BE2C (cell line): ENCODE results near the gene GHRH.

Experiments used
- DNase-seq: peaks from one replicate; pipeline ENCODE4 v3.0.0-alpha.2; 2020
- H3K27me3 ChIP-seq: fragments of 250-450 bp; sonication (Bioruptor Pico); 2 replicates; pipeline ENCODE4 v1.5.1; 2020; ENCODE audit warnings: mild to moderate bottlenecking
- H3K36me3 ChIP-seq: fragments of 250-450 bp; sonication (Bioruptor Pico); 2 replicates; pipeline ENCODE4 v1.5.1; 2020; ENCODE audit warnings: mild to moderate bottlenecking
- H3K4me1 ChIP-seq: fragments of 250-450 bp; sonication (Bioruptor Pico); 2 replicates; pipeline ENCODE4 v1.5.1; 2020
- H3K4me3 ChIP-seq: 2 replicates; pipeline ENCODE4 v1.5.1; 2011; ENCODE audit warnings: low read depth, low read length
- H3K9me3 ChIP-seq: fragments of 250-450 bp; sonication (Bioruptor Pico); 2 replicates; pipeline ENCODE4 v1.5.1; 2020
- TF ChIP-seq, protein P1 (sequence below): IDR thresholded peaks from 2 replicates; pipeline ENCODE4 v1.5.1; 2012; ENCODE audit warnings: mild to moderate bottlenecking, low read depth, low read length

GHRH gene

DNA sequence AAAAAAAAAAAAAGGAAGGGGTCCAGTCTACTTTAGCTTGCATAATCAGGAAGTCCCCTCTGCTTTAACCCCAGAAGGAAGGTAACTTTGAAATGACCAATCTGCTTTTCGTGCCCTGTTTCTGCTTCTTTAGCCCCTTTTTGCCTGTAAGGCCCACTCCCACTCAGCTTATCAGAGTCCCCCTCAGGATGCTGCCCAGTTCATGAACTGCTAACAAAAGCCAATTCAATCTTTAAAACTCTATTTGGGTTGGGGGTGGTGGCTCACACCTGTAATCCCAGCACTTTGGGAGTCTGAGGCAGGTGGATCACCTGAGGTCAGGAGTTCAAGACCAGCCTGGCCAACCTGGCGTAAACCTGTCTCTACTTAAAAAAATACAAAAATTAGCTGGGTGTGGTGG is 12.3 kb downstream of the GHRH start:
- H3K36me3 ChIP-seq, result no peaks in the 10 kb centered on the region
- H3K27me3 ChIP-seq, result no peaks in the 10 kb centered on the region
- TF ChIP-seq, protein P1, sequence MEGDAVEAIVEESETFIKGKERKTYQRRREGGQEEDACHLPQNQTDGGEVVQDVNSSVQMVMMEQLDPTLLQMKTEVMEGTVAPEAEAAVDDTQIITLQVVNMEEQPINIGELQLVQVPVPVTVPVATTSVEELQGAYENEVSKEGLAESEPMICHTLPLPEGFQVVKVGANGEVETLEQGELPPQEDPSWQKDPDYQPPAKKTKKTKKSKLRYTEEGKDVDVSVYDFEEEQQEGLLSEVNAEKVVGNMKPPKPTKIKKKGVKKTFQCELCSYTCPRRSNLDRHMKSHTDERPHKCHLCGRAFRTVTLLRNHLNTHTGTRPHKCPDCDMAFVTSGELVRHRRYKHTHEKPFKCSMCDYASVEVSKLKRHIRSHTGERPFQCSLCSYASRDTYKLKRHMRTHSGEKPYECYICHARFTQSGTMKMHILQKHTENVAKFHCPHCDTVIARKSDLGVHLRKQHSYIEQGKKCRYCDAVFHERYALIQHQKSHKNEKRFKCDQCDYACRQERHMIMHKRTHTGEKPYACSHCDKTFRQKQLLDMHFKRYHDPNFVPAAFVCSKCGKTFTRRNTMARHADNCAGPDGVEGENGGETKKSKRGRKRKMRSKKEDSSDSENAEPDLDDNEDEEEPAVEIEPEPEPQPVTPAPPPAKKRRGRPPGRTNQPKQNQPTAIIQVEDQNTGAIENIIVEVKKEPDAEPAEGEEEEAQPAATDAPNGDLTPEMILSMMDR, result no peak

DNA sequence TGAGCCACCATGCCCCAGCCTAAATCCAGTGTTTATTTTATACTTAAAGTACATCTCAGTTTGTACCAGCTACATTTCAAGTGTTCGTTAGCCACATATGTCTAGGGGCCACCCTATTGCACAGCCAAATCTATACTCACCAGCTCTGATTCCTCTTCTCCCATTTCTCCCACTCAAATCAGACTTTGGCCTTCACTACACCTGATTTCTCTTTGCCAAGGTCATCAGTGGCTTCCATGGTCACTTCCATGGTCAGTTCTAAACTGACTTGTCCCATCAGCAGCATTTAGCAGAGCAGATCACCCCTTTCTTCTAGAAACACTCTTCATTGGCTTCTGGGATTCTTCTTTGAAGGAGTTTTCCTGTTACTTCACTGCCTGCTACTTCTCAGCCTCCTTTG is 14.1 kb downstream of the GHRH start:
- no peaks in the 10 kb centered on the region for H3K9me3 ChIP-seq
- H3K4me1 ChIP-seq, result peaks cover 14% of the 10 kb centered on the region
- TF ChIP-seq, protein P1, result no peak
- no peak for DNase-seq
- no peaks in the 10 kb centered on the region for H3K27me3 ChIP-seq
- no peak overlapping the region for H3K4me3 ChIP-seq
- H3K36me3 ChIP-seq, result peaks cover 16% of the 10 kb centered on the region

More for the DNA sequence above, 12.3 kb downstream of the GHRH start:
- Histone ChIP-seq H3K9me3 (no peaks in the 10 kb centered on the region), H3K4me3 (no peak overlapping the region), H3K4me1 (peaks cover 4% of the 10 kb centered on the region)
- DNase-seq, result no peak

DNA sequence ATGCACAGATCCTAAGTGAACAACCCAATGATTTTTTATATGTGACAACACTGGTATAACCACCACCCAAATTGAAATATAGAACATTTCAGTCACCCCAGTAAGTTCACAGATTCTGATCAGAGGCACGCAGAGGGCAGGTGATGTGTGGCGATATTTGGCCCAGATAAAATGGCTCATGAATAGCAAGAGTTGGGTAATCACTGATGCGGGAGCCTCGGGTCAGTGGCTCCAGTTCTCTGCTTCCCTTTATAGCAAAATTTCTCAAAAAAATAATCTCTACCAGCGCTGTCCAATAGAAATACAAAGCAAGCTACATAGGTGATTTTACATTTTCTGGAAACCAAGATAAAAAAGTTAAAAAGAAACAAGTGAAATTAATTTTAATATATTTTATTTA is 14.9 kb downstream of the GHRH start:
- no peak for DNase-seq
- TF ChIP-seq, protein P1, result no peak

DNA sequence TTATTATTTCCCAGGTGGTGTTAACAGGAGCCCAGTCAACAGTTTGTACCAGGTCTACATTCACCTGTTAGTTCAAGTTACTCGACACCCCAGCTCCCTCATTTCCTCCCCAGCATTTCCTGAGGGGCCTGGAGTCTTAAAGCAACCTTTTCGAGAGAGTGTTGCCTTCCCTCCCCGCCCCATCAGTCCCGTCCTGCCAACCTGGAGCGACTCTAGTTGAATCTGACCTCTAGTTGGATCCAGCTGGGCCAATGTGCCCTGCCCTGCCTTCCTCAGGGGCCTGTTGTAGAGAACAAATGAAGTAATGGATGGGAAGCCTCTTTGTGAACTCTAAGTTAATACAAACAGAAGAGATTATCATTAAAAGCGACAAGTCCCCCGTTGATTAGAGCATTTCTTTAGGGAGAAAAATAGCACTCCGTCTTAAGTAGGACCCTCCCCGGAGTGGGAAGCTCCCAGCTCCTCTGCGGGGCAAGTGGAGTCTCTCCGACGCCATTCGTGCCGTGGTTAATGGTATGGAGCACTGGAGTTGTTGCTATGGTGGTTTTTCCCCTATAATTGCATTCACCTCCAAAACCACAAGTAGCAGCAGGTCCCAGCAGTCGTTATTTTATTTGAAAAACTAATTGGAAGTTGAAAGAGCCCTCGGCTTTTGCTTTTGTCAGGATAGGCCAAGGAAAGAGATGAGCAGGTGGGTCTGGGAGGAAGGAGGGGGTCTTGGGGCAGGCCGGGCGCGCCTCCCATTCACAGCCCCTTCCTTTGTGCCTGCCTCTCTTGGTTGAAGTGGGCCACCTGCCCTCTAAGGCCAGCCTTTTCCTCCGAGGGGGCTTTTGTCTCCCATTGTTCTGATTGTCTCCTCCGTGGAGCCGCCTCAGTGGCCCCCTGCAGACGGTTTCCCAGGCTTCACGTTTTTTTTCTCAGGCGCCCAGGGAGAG is 16.1 kb downstream of the GHRH start:
- Histone ChIP-seq H3K4me1 (peaks cover 10% of the 10 kb centered on the region), H3K36me3 (peaks cover 35% of the 10 kb centered on the region), H3K27me3 (no peaks in the 10 kb centered on the region), H3K4me3 (no peak overlapping the region), H3K9me3 (no peaks in the 10 kb centered on the region)
- TF ChIP-seq, protein P1, result no peak
- DNase-seq, result no peak

More for the DNA sequence above, 14.9 kb downstream of the GHRH start:
- H3K9me3 ChIP-seq, result no peaks in the 10 kb centered on the region
- H3K36me3 ChIP-seq, result peaks cover 22% of the 10 kb centered on the region
- no peaks in the 10 kb centered on the region for H3K27me3 ChIP-seq
- peaks cover 10% of the 10 kb centered on the region for H3K4me1 ChIP-seq
- no peak overlapping the region for H3K4me3 ChIP-seq

DNA sequence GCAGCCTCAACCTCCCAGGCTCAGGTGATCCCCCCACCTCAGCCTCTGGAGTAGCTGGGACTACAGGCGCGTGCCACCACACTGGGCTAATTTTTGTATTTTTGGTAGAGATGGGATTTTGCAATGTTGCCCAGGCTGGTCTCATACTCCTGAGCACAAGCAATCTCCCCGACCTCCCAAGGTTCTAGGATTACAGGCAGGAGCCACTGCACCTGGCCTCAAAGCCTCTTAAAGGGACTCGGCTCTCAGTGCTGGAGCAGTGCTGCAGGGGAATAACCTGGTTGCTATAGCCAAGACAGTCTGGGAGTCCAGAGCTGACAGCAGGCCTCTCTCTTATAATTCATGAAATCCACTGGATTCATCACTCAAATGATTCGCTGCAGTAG is 17.0 kb downstream of the GHRH start:
- Histone ChIP-seq H3K9me3 (no peaks in the 10 kb centered on the region), H3K36me3 (peaks cover 44% of the 10 kb centered on the region), H3K27me3 (no peaks in the 10 kb centered on the region), H3K4me1 (peaks cover 10% of the 10 kb centered on the region), H3K4me3 (no peak overlapping the region)
- TF ChIP-seq, protein P1, result no peak
- no peak for DNase-seq

DNA sequence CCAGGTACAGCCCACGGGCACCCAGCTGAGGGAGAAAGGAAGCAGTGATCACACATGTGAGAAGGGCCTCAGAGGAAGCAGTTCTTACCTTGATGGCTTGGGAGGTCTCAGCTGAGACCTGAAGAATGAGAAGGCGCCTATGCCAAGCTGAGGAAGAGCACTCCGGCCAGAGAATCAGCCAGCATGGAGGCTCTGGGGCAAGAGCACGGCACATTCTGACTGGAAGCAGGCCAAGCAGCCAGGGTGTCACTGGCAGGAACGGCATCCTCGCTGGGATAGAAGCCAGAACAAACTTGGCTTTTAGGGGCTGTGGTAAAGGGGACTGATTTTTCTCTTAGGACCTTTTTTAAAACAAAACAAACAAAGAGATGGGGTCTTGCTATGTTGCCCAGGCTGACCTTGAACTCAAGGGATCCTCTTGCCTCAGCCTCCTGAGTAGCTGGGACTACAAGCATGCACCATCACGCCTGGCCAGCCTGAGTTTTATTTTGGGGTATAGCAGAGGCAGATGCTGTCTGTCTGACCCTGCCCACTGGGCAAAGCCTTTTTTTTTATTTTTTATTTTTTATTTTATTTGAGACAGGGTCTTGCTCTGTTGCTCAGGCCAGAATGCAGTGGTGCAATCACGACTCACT is 17.6 kb downstream of the GHRH start:
- no peaks in the 10 kb centered on the region for H3K27me3 ChIP-seq
- TF ChIP-seq, protein P1, result no peak
- H3K9me3 ChIP-seq, result no peaks in the 10 kb centered on the region
- peaks cover 15% of the 10 kb centered on the region for H3K4me1 ChIP-seq
- H3K36me3 ChIP-seq, result peaks cover 49% of the 10 kb centered on the region
- no peak overlapping the region for H3K4me3 ChIP-seq
- peak; percentile 34 for DNase-seq
